Left cardiac atrium (tissue), 4 donors: ENCODE measurements around the gene MZF1. TPM values are rescaled to one million over a fixed set of nuclear protein-coding genes. Genes with fewer than 3 reads are reported as not detected.

Experiments used
- ATAC-seq, 2 donors: fragments of 200-7000 bp; cut with Tn5 transposase; one replicate each; pipeline ENCODE4 v1.9.1; 2020; ENCODE audit warnings: mild to moderate bottlenecking in 2 of 2, moderate library complexity in 2 of 2
- DNase-seq: peaks from one replicate; pipeline ENCODE4 v3.0.0-alpha.2; 2020
- intact Hi-C, 2 donors: fragments of 100-400 bp; cut with DNase I; formaldehyde crosslinking; loops; one replicate each; pipeline versions ENCODE4 v1.14.1 to v1.15.1; 2022 to 2023
- total RNA-seq, 2 donors: library from RNA; stranded (reverse); fragmentation: NEBNext Ultra II Directional; extraction: Animal tissue kit (Norgen Biotek cat#: 25700); gene quantifications; one replicate each; pipeline ENCODE4 v1.2.1, GENCODE V29; 2021
- donor health status: DM: no; HTN: yes; CAD: no.
- donor health status: DM: no; HTN: yes; CAD: no; lungs with severe emphysema.
- donor health status: DM: yes; HTN: yes; CAD: no.
- donor health status: Dilated cardiomyopathy.

Gene MZF1
- total RNA-seq, 2 donors from 2014 or later, result 9.2 to 11.0 TPM

- intact Hi-C loops, result no loop called here
- DNase-seq (no peak), ATAC-seq (no peak)
These were observed 15.7 kb downstream of the MZF1 start for GRCh38 chr19:58557221-58558065.

- intact Hi-C loops, result no loop called here
- ATAC-seq, result no peak
- no peak for DNase-seq
These were observed 16.4 kb downstream of the MZF1 start for GRCh38 chr19:58556622-58557220.

- ATAC-seq (no peak), DNase-seq (no peak)
- intact Hi-C loops, result no loop called here
These were observed 17.1 kb downstream of the MZF1 start for GRCh38 chr19:58555920-58556621.

- intact Hi-C loops, result no loop called here
- ATAC-seq, result no peak
- no peak for DNase-seq
These were observed 17.7 kb downstream of the MZF1 start for GRCh38 chr19:58555369-58555885.

GRCh38 chr19:58554494-58555368, 18.4 kb downstream of the MZF1 start, which contains the start of gene CHMP2A:
Gene CHMP2A (minus strand): TSS chr19:58555105. CDS start chr19:58554212, 893 bp downstream.
- DNase-seq, result peak; percentile 99
- intact Hi-C loops, result no loop called here
- ATAC-seq, result peak; percentile 50 to 60

GRCh38 chr19:58553799-58554493, 19.2 kb downstream of the MZF1 start:
- ATAC-seq (no peak), DNase-seq (no peak)
- intact Hi-C loops, result no loop called here

- ATAC-seq (no peak), DNase-seq (no peak)
- intact Hi-C loops, result no loop called here
These were observed 20.5 kb downstream of the MZF1 start for GRCh38 chr19:58552655-58553054.

- ATAC-seq, result no peak
- DNase-seq, result no peak
- intact Hi-C loops, result no loop called here
These were observed 21.3 kb downstream of the MZF1 start for GRCh38 chr19:58551577-58552471.

GRCh38 chr19:58551123-58551497, 22.0 kb downstream of the MZF1 start:
- intact Hi-C loops, result no loop called here
- DNase-seq (no peak), ATAC-seq (no peak)

GRCh38 chr19:58550362-58551122, 22.6 kb downstream of the MZF1 start:
- ATAC-seq (no peak), DNase-seq (no peak)
- intact Hi-C loops, result no loop called here

GRCh38 chr19:58549664-58550361, 23.3 kb downstream of the MZF1 start:
- intact Hi-C loops, result no loop called here
- DNase-seq (no peak), ATAC-seq (no peak)

GRCh38 chr19:58548859-58549663, 24.1 kb downstream of the MZF1 start:
- ATAC-seq (no peak), DNase-seq (no peak)
- intact Hi-C loops, result no loop called here

GRCh38 chr19:58547323-58548312, 25.5 kb downstream of the MZF1 start:
- no peak for ATAC-seq
- intact Hi-C loops, result no loop called here
- no peak for DNase-seq

GRCh38 chr19:58546019-58546530, 27.1 kb downstream of the MZF1 start:
- ATAC-seq, result no peak
- DNase-seq, result no peak
- intact Hi-C loops, result no loop called here
